Measurements from ENCODE around the gene CHURC1. TPM values are rescaled to one million over a fixed set of nuclear protein-coding genes. Genes with fewer than 3 reads are reported as not detected.

The CHURC1 gene
- total and polyA plus RNA-seq, 2 of the 13 experiments (the other 11 are each of a cell fraction or from before 2014, with no cell fraction given) = 41.1 to 74.4 TPM

- TF ChIP-seq ZNF512B (CRISPR knock-in tag; IDR thresholded peaks at IDR 0.05; ENCODE audit: borderline replicate concordance) (peak; percentile 77; the same call in 1 of the 2 replicates), NR2F1 (CRISPR knock-in tag; IDR thresholded peaks at IDR 0.05) (no peak), RAD51 (IDR thresholded peaks at IDR 0.05; ENCODE audit: borderline replicate concordance) (no peak), ZNF441 (CRISPR knock-in tag; IDR thresholded peaks at IDR 0.05; ENCODE audit: borderline replicate concordance) (no peak), ZFX (CRISPR knock-in tag; IDR thresholded peaks at IDR 0.05; ENCODE audit: low read depth) (0 out of 2 replicates have a peak, but pooled peaks have one; percentile 22), ZNF710 (CRISPR knock-in tag; IDR thresholded peaks at IDR 0.05; ENCODE audit: borderline replicate concordance) (peak; percentile 70), ZNF773 (CRISPR knock-in tag; IDR thresholded peaks at IDR 0.05; ENCODE audit: borderline replicate concordance) (no peak), ATF1 (CRISPR knock-in tag; IDR thresholded peaks at IDR 0.05) (no peak), ZNF839 (CRISPR knock-in tag; IDR thresholded peaks at IDR 0.05; ENCODE audit: borderline replicate concordance) (no peak), ATRX (CRISPR knock-in tag; IDR thresholded peaks at IDR 0.05; ENCODE audit: borderline replicate concordance) (no peak), ZEB1 (IDR thresholded peaks at IDR 0.05; ENCODE audit: insufficient replicate concordance, low read depth) (no peak)
- TF ChIP-seq, protein P1, sequence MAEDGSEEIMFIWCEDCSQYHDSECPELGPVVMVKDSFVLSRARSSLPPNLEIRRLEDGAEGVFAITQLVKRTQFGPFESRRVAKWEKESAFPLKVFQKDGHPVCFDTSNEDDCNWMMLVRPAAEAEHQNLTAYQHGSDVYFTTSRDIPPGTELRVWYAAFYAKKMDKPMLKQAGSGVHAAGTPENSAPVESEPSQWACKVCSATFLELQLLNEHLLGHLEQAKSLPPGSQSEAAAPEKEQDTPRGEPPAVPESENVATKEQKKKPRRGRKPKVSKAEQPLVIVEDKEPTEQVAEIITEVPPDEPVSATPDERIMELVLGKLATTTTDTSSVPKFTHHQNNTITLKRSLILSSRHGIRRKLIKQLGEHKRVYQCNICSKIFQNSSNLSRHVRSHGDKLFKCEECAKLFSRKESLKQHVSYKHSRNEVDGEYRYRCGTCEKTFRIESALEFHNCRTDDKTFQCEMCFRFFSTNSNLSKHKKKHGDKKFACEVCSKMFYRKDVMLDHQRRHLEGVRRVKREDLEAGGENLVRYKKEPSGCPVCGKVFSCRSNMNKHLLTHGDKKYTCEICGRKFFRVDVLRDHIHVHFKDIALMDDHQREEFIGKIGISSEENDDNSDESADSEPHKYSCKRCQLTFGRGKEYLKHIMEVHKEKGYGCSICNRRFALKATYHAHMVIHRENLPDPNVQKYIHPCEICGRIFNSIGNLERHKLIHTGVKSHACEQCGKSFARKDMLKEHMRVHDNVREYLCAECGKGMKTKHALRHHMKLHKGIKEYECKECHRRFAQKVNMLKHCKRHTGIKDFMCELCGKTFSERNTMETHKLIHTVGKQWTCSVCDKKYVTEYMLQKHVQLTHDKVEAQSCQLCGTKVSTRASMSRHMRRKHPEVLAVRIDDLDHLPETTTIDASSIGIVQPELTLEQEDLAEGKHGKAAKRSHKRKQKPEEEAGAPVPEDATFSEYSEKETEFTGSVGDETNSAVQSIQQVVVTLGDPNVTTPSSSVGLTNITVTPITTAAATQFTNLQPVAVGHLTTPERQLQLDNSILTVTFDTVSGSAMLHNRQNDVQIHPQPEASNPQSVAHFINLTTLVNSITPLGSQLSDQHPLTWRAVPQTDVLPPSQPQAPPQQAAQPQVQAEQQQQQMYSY (CRISPR knock-in tag; IDR thresholded peaks at IDR 0.05) = no peak
- TF ChIP-seq, protein P2, sequence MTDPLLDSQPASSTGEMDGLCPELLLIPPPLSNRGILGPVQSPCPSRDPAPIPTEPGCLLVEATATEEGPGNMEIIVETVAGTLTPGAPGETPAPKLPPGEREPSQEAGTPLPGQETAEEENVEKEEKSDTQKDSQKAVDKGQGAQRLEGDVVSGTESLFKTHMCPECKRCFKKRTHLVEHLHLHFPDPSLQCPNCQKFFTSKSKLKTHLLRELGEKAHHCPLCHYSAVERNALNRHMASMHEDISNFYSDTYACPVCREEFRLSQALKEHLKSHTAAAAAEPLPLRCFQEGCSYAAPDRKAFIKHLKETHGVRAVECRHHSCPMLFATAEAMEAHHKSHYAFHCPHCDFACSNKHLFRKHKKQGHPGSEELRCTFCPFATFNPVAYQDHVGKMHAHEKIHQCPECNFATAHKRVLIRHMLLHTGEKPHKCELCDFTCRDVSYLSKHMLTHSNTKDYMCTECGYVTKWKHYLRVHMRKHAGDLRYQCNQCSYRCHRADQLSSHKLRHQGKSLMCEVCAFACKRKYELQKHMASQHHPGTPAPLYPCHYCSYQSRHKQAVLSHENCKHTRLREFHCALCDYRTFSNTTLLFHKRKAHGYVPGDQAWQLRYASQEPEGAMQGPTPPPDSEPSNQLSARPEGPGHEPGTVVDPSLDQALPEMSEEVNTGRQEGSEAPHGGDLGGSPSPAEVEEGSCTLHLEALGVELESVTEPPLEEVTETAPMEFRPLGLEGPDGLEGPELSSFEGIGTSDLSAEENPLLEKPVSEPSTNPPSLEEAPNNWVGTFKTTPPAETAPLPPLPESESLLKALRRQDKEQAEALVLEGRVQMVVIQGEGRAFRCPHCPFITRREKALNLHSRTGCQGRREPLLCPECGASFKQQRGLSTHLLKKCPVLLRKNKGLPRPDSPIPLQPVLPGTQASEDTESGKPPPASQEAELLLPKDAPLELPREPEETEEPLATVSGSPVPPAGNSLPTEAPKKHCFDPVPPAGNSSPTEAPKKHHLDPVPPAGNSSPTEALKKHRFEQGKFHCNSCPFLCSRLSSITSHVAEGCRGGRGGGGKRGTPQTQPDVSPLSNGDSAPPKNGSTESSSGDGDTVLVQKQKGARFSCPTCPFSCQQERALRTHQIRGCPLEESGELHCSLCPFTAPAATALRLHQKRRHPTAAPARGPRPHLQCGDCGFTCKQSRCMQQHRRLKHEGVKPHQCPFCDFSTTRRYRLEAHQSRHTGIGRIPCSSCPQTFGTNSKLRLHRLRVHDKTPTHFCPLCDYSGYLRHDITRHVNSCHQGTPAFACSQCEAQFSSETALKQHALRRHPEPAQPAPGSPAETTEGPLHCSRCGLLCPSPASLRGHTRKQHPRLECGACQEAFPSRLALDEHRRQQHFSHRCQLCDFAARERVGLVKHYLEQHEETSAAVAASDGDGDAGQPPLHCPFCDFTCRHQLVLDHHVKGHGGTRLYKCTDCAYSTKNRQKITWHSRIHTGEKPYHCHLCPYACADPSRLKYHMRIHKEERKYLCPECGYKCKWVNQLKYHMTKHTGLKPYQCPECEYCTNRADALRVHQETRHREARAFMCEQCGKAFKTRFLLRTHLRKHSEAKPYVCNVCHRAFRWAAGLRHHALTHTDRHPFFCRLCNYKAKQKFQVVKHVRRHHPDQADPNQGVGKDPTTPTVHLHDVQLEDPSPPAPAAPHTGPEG (CRISPR knock-in tag; IDR thresholded peaks at IDR 0.05) = 0 out of 2 replicates have a peak, but pooled peaks have one; percentile 15
Measured at GRCh38 chr14:64938972-64939816, 24.9 kb downstream of the CHURC1 start (continued).
